ENCODE measurements around the gene BZW1.

Gene BZW1

DNA sequence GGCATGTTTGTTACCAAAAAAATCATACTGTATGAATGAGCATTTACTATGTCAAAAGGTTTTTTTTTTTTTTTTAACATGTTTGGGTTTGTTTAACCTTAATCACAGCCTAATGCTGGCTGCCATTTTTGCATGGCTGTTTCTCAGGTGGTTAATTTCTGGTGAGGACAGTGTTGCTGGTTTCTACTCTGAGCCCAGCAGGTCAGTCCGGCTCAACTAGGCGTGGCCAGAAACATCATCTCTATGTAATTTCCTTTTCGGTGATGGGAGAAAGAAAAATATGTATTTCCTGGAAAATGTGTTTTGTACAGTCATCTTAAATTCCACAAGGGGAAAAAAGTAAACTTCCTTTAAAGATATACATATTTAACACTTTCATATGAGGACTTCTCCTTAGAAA lies 24.9 kb upstream of the BZW1 start:
- no peak overlapping the region for H3K4me3 ChIP-seq (ENCODE audit: low read depth, low read length)
- CTCF ChIA-PET: no interaction called here
- POLR2A ChIA-PET: interaction anchor here (0.7 to 1.7 kb wide), 5 partner anchors 21 to 80 kb away, joined by 3 to 6 read pairs (median 4); no protein-coding TSS in a partner anchor
- TF ChIP-seq, protein P1, sequence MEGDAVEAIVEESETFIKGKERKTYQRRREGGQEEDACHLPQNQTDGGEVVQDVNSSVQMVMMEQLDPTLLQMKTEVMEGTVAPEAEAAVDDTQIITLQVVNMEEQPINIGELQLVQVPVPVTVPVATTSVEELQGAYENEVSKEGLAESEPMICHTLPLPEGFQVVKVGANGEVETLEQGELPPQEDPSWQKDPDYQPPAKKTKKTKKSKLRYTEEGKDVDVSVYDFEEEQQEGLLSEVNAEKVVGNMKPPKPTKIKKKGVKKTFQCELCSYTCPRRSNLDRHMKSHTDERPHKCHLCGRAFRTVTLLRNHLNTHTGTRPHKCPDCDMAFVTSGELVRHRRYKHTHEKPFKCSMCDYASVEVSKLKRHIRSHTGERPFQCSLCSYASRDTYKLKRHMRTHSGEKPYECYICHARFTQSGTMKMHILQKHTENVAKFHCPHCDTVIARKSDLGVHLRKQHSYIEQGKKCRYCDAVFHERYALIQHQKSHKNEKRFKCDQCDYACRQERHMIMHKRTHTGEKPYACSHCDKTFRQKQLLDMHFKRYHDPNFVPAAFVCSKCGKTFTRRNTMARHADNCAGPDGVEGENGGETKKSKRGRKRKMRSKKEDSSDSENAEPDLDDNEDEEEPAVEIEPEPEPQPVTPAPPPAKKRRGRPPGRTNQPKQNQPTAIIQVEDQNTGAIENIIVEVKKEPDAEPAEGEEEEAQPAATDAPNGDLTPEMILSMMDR (IDR thresholded peaks at IDR 0.05; ENCODE audit: insufficient read depth, low read length, missing control alignments): no peak
- no peak for DNase-seq (ENCODE audit: low read depth, low spot score)

DNA sequence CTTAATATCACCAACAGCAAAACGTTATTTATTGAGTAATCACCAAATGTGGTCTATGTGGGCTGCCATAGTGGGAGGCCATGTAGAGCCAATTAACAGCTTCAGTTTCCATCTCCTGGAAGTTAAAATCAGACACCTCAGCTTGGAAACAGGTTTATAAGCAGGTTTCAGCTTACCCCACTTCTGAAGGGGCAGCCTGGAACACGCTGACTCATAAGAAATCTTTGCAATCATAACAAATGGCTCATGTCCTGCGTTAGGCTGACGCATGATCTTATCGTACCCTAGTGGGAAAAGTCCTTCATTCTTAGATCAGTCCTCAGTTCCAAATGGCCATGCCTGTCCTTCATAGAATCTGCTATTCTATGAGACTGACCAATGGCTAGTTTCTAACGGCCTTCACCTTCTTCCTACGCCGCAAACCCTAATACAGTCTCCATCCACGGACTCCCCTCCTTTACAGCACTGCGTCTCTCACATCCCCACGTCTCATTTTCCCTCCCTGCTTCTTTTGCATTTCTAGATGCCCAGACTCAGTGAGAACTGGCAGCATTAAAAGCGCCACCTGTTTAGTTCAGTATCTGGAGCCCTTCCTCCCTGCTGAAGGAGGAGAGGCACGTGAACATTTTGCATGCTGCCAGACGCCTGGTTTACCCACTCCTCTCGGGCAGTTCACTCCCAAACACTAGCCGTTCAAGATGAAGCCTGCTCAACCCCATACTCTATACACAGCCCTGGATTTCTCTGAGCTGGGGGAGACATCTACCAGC lies 24.2 kb upstream of the BZW1 start:
- POLR2A ChIA-PET: interaction anchor here (0.5 to 1.7 kb wide), 5 partner anchors 22 to 80 kb away, joined by 3 to 6 read pairs (median 4); no protein-coding TSS in a partner anchor
- TF ChIP-seq, protein P1 (IDR thresholded peaks at IDR 0.05; ENCODE audit: insufficient read depth, low read length, missing control alignments): no peak
- DNase-seq (ENCODE audit: low read depth, low spot score): peak; percentile 86
- no peak overlapping the region; the same call in 1 of the 2 replicates for H3K4me3 ChIP-seq (ENCODE audit: low read depth, low read length)
- CTCF ChIA-PET: no interaction called here

DNA sequence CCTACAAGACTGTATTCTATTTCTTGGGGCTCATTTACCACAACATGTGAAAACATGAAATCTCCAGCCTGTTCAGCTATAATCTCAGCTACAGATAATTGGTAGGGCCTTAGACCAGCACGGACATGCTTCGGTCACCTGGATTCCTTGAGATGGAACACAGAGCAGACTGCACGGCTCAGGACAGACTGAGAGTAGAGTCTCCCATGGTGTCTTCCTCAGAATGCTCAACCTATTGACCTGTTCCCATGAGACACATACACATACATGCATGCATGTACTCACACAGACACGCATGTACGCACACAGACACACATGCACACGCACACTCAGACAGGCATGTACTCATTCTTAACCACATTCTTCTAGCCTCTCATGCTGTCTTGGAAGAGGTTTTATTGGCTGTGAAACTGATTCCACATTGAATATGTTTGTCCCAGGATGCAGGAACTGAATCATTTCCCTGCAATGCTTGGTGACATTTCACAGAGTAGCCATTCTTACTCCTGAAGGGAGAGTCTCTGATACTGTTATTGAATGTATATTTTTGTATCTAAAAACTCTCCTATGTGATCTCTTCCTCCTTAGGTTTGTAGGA lies 23.5 kb upstream of the BZW1 start:
- ChIA-PET POLR2A (interaction anchor here (0.5 kb wide), 1 partner anchor 75 kb away, joined by 3 read pairs; no protein-coding TSS in a partner anchor), CTCF (interaction anchor here (0.9 to 1.2 kb wide), 2 partner anchors 9 to 20 kb away, joined by 3 read pairs; no protein-coding TSS in a partner anchor)

DNA sequence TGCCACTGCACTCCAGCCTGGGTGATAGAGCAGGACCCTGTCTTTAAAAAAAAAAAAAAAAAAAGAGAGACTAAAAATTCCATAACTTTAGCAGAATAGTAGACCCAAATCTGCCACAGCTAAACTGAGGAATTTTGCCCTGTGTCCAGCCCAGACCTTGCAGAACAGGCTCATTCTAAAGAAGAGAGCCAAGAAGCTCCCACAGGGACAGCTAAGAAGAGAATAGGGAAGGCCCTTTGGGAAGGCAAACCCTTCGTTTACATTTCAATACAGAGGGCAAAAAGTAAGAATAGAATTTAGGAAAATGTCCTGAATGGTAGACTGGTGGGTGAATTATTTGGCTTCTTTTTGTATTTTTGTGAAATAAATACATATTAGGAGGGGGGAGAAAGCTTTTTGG lies 21.5 kb upstream of the BZW1 start:
- TF ChIP-seq, protein P1 (IDR thresholded peaks at IDR 0.05; ENCODE audit: insufficient read depth, low read length, missing control alignments): no peak
- no peak for DNase-seq (ENCODE audit: low read depth, low spot score)
- ChIA-PET CTCF (no interaction called here), POLR2A (no interaction called here)
- no peak overlapping the region for H3K4me3 ChIP-seq (ENCODE audit: low read depth, low read length)

More for the DNA sequence above, 23.5 kb upstream of the BZW1 start:
- TF ChIP-seq, protein P1 (IDR thresholded peaks at IDR 0.05; ENCODE audit: insufficient read depth, low read length, missing control alignments): no peak
- DNase-seq (ENCODE audit: low read depth, low spot score): no peak
- H3K4me3 ChIP-seq (ENCODE audit: low read depth, low read length): no peak overlapping the region

DNA sequence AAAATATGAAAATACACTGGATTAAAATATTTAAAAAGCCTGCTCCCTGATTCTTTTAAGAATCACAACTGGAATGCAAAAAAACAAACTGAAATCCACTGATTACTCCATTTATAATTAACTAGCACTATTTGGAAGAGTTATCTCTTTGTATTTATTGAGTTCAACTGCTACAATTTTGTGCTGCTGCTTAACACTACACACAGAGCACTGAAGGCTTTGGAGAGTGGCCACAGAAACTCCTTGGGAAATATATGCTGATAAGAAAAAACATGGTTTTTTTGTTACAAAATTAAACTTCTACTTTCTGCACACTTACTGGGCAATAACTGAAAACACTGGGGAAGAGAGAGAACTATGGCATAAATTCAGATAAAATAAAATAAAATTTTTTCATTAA lies 19.8 kb upstream of the BZW1 start:
- no peak overlapping the region for H3K4me3 ChIP-seq (ENCODE audit: low read depth, low read length)
- no peak for DNase-seq (ENCODE audit: low read depth, low spot score)
- TF ChIP-seq, protein P1 (IDR thresholded peaks at IDR 0.05; ENCODE audit: insufficient read depth, low read length, missing control alignments): no peak
- ChIA-PET CTCF (no interaction called here), POLR2A (no interaction called here)

DNA sequence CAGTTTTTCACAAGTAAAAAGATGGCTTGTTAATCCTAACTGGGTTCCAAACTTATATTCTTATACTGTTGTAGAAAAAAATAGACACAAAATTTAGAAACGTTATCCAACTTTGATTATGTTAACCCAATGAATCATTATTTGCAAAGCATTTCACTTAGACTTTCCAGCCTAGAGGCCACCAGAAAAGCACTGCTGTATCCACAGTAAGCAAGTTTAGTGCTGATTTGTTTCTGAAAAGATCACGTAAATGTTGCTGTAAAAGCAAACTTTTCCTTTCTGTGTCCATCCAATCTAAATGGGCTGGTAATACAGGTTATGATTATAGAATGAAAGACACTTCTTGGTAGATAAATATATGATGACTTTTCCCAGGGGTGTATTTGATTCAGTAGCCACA lies 17.6 kb upstream of the BZW1 start:
- ChIA-PET CTCF (no interaction called here), POLR2A (no interaction called here)
- TF ChIP-seq, protein P1 (IDR thresholded peaks at IDR 0.05; ENCODE audit: insufficient read depth, low read length, missing control alignments): no peak
- no peak overlapping the region for H3K4me3 ChIP-seq (ENCODE audit: low read depth, low read length)
- no peak for DNase-seq (ENCODE audit: low read depth, low spot score)
